ENCODE data around the gene ACADSB.

The ACADSB gene

DNA sequence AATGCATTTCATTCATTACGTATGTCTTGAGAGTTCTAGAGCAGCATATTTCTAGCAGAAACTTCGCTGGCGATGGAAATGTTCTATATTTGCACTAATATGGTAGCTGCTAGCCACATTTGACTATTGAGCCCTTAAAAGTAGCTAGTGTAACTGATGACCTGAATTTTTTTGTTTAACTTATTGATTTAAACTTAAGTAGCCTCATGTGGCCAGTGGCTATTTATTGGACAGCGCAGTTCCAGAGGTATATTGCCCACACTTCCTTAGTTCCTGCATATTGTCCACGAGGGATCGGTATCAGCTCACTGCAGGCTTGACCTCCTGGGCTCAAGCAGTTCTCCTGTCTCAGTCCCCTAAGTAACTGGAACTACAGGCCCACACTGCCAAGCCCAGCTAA lies 24.9 kb upstream of the ACADSB start:
- H2BK12ac ChIP-seq (ENCODE audit: low read length), result no peak overlapping the region
- no peak overlapping the region for H2AK5ac ChIP-seq (ENCODE audit: low read length)
- H2AFZ ChIP-seq (ENCODE audit: insufficient read depth, low read length, poor library complexity), result no peak overlapping the region
- H3K27me3 ChIP-seq (ENCODE audit: insufficient read depth, low read length), result no peaks in the 10 kb centered on the region
- no peak overlapping the region for H2BK120ac ChIP-seq (ENCODE audit: insufficient read depth, low read length, poor library complexity)
- H2BK5ac ChIP-seq (ENCODE audit: low read depth, low read length, poor library complexity), result no peak overlapping the region
- no peak overlapping the region for H3K27ac ChIP-seq (ENCODE audit: low read depth, low read length)
- H3K18ac ChIP-seq (ENCODE audit: low read length), result no peak overlapping the region
- H4K8ac ChIP-seq (ENCODE audit: low read depth, low read length), result no peak overlapping the region
- peaks cover 2% of the 10 kb centered on the region for H3K79me2 ChIP-seq (ENCODE audit: control insufficient read depth, insufficient read depth, low read length, poor library complexity)
- no peak overlapping the region for H3K9ac ChIP-seq (ENCODE audit: low read length)
- no peaks in the 10 kb centered on the region for H3K9me3 ChIP-seq (ENCODE audit: insufficient read depth, low read depth, low read length)
- no peaks in the 10 kb centered on the region for H3K36me3 ChIP-seq (ENCODE audit: control insufficient read depth in 1 of 2, insufficient read depth in 2 of 2, low read length in 2 of 2)
- peaks cover 3% of the 10 kb centered on the region for H3K79me1 ChIP-seq (ENCODE audit: low read length)
- no peak overlapping the region for H3K23ac ChIP-seq (ENCODE audit: low read length)
- no peak for DNase-seq
- no peak overlapping the region for H3K14ac ChIP-seq (ENCODE audit: low read length)
- H4K91ac ChIP-seq (ENCODE audit: low read depth, low read length), result no peak overlapping the region
- no peak overlapping the region for H4K12ac ChIP-seq (ENCODE audit: low read depth, low read length)
- no peak overlapping the region for H3K4me3 ChIP-seq (ENCODE audit: low read depth, low read length)
- H3K4me2 ChIP-seq (ENCODE audit: low read length), result no peak overlapping the region
- WGBS (ENCODE audit: extremely low coverage, insufficient coverage, insufficient read length), result no CpG with 5 or more reads among the region's 6 CpGs
- H3K4me1 ChIP-seq (ENCODE audit: control insufficient read depth in 1 of 2, insufficient read depth in 2 of 2, low read length in 2 of 2), result peaks cover 4% of the 10 kb centered on the region in 2 experiments
- no peak overlapping the region for H3K4ac ChIP-seq (ENCODE audit: low read depth, low read length)

DNA sequence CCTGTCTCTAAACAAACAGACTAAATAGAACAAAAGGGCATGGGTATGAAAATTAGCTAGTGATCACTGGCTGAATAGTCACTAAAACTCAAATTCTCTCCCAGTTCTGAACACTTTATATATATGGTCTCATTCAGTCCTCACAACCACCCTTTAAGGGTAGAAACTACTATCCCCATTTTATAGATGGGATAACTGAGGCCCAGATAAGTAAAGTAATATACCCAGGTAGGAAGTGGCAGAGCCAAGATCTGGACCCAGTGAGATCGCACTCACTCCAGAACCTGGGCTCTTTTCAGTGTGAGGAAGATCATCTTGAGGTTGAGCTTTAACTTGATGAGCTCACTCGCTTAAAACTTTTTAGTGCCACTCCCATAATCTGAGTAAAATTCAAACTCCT lies 24.1 kb upstream of the ACADSB start:
- no peak overlapping the region for H3K4me2 ChIP-seq (ENCODE audit: low read length)
- no CpG with 5 or more reads among the region's 2 CpGs for WGBS (ENCODE audit: extremely low coverage, insufficient coverage, insufficient read length)

DNA sequence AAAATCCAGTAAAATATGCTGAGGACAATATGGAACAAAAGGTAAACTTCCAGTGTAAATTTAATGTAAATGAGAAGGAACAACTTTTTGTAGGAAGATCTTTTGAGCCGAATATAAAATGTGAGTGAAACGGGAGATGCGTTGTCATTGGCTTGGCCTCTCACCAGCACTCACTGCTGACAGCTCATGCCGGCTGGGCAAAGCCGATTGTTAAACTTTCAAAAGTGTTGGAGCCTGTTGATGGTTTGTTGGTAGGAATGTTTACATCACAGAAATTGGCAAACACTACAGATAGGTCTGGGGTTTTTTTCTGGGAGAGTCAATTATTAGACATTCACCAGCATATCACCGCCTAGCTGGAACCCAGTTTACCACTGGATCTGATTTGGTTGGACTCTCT lies 22.5 kb upstream of the ACADSB start:
- Histone ChIP-seq H3K18ac (ENCODE audit: low read length) (no peak overlapping the region), H3K14ac (ENCODE audit: low read length) (no peak overlapping the region), H2AFZ (ENCODE audit: insufficient read depth, low read length, poor library complexity) (no peak overlapping the region), H4K8ac (ENCODE audit: low read depth, low read length) (no peak overlapping the region), H4K12ac (ENCODE audit: low read depth, low read length) (no peak overlapping the region), H3K9ac (ENCODE audit: low read length) (no peak overlapping the region), H3K4me2 (ENCODE audit: low read length) (no peak overlapping the region), H3K4ac (ENCODE audit: low read depth, low read length) (no peak overlapping the region), H3K4me1 (ENCODE audit: control insufficient read depth in 1 of 2, insufficient read depth in 2 of 2, low read length in 2 of 2) (no peaks in the 10 kb centered on the region), H3K36me3 (ENCODE audit: control insufficient read depth in 1 of 2, insufficient read depth in 2 of 2, low read length in 2 of 2) (no peaks in the 10 kb centered on the region), H2BK5ac (ENCODE audit: low read depth, low read length, poor library complexity) (no peak overlapping the region), H2BK12ac (ENCODE audit: low read length) (no peak overlapping the region), H3K27ac (ENCODE audit: low read depth, low read length) (no peak overlapping the region), H3K4me3 (ENCODE audit: low read depth, low read length) (no peak overlapping the region), H2AK5ac (ENCODE audit: low read length) (no peak overlapping the region), H4K91ac (ENCODE audit: low read depth, low read length) (no peak overlapping the region), H2BK120ac (ENCODE audit: insufficient read depth, low read length, poor library complexity) (no peak overlapping the region), H3K79me1 (ENCODE audit: low read length) (no peaks in the 10 kb centered on the region), H3K23ac (ENCODE audit: low read length) (no peak overlapping the region), H3K9me3 (ENCODE audit: insufficient read depth, low read depth, low read length) (no peaks in the 10 kb centered on the region), H3K79me2 (ENCODE audit: control insufficient read depth, insufficient read depth, low read length, poor library complexity) (no peaks in the 10 kb centered on the region), H3K27me3 (ENCODE audit: insufficient read depth, low read length) (no peaks in the 10 kb centered on the region)
- WGBS (ENCODE audit: extremely low coverage, insufficient coverage, insufficient read length), result no CpG with 5 or more reads among the region's 6 CpGs
- DNase-seq, result no peak

More for the DNA sequence above, 24.1 kb upstream of the ACADSB start:
- H3K9ac ChIP-seq (ENCODE audit: low read length), result no peak overlapping the region
- H2AK5ac ChIP-seq (ENCODE audit: low read length), result no peak overlapping the region
- peaks cover 3% of the 10 kb centered on the region for H3K79me1 ChIP-seq (ENCODE audit: low read length)
- H4K91ac ChIP-seq (ENCODE audit: low read depth, low read length), result no peak overlapping the region
- H3K27me3 ChIP-seq (ENCODE audit: insufficient read depth, low read length), result no peaks in the 10 kb centered on the region
- H3K14ac ChIP-seq (ENCODE audit: low read length), result no peak overlapping the region
- no peaks in the 10 kb centered on the region for H3K36me3 ChIP-seq (ENCODE audit: control insufficient read depth in 1 of 2, insufficient read depth in 2 of 2, low read length in 2 of 2)
- no peak overlapping the region for H4K8ac ChIP-seq (ENCODE audit: low read depth, low read length)
- H2AFZ ChIP-seq (ENCODE audit: insufficient read depth, low read length, poor library complexity), result no peak overlapping the region
- no peak overlapping the region for H3K23ac ChIP-seq (ENCODE audit: low read length)
- H3K18ac ChIP-seq (ENCODE audit: low read length), result no peak overlapping the region
- no peaks in the 10 kb centered on the region for H3K9me3 ChIP-seq (ENCODE audit: insufficient read depth, low read depth, low read length)
- no peak overlapping the region for H2BK120ac ChIP-seq (ENCODE audit: insufficient read depth, low read length, poor library complexity)
- peaks cover 2% of the 10 kb centered on the region for H3K79me2 ChIP-seq (ENCODE audit: control insufficient read depth, insufficient read depth, low read length, poor library complexity)
- H3K27ac ChIP-seq (ENCODE audit: low read depth, low read length), result no peak overlapping the region
- H3K4me3 ChIP-seq (ENCODE audit: low read depth, low read length), result no peak overlapping the region
- no peak overlapping the region for H3K4ac ChIP-seq (ENCODE audit: low read depth, low read length)
- H2BK12ac ChIP-seq (ENCODE audit: low read length), result no peak overlapping the region
- H2BK5ac ChIP-seq (ENCODE audit: low read depth, low read length, poor library complexity), result no peak overlapping the region
- H3K4me1 ChIP-seq (ENCODE audit: control insufficient read depth in 1 of 2, insufficient read depth in 2 of 2, low read length in 2 of 2), result peaks cover 4% of the 10 kb centered on the region in 2 experiments
- H4K12ac ChIP-seq (ENCODE audit: low read depth, low read length), result no peak overlapping the region
- DNase-seq, result no peak

GRCh38 chr10:122988501-122988900 lies 20.3 kb upstream of the ACADSB start:
- Histone ChIP-seq H3K4me1 (ENCODE audit: control insufficient read depth in 1 of 2, insufficient read depth in 2 of 2, low read length in 2 of 2) (no peaks in the 10 kb centered on the region), H2AK5ac (ENCODE audit: low read length) (no peak overlapping the region), H3K9ac (ENCODE audit: low read length) (no peak overlapping the region), H4K91ac (ENCODE audit: low read depth, low read length) (no peak overlapping the region), H3K79me1 (ENCODE audit: low read length) (no peaks in the 10 kb centered on the region), H3K18ac (ENCODE audit: low read length) (no peak overlapping the region), H4K8ac (ENCODE audit: low read depth, low read length) (no peak overlapping the region), H2AFZ (ENCODE audit: insufficient read depth, low read length, poor library complexity) (no peak overlapping the region), H3K9me3 (ENCODE audit: insufficient read depth, low read depth, low read length) (no peaks in the 10 kb centered on the region), H3K4me2 (ENCODE audit: low read length) (no peak overlapping the region), H3K27ac (ENCODE audit: low read depth, low read length) (no peak overlapping the region), H3K14ac (ENCODE audit: low read length) (no peak overlapping the region), H2BK120ac (ENCODE audit: insufficient read depth, low read length, poor library complexity) (no peak overlapping the region), H2BK5ac (ENCODE audit: low read depth, low read length, poor library complexity) (no peak overlapping the region), H3K4ac (ENCODE audit: low read depth, low read length) (no peak overlapping the region), H3K79me2 (ENCODE audit: control insufficient read depth, insufficient read depth, low read length, poor library complexity) (no peaks in the 10 kb centered on the region), H3K36me3 (ENCODE audit: control insufficient read depth in 1 of 2, insufficient read depth in 2 of 2, low read length in 2 of 2) (no peaks in the 10 kb centered on the region), H2BK12ac (ENCODE audit: low read length) (no peak overlapping the region), H3K23ac (ENCODE audit: low read length) (no peak overlapping the region), H3K27me3 (ENCODE audit: insufficient read depth, low read length) (no peaks in the 10 kb centered on the region), H4K12ac (ENCODE audit: low read depth, low read length) (no peak overlapping the region), H3K4me3 (ENCODE audit: low read depth, low read length) (no peak overlapping the region)
- no CpG with 5 or more reads among the region's 2 CpGs for WGBS (ENCODE audit: extremely low coverage, insufficient coverage, insufficient read length)
- no peak for DNase-seq

Data from trophoblast cell (in vitro differentiated cells and primary cell).